NCI-H1436 treated with DMSO at 0.1 percent for 48 hours (cell line): ENCODE measurements around the gene ULBP1.
"Not testable (repeated sequence)": the region's sequence is repeated elsewhere in the genome, so short reads cannot be mapped to it uniquely, and the experiment has no call there.

Experiments
- DNase-seq: peaks from one replicate; lab custom pipeline; 2025; lab: John Stamatoyannopoulos, UW

ULBP1 gene

DNA sequence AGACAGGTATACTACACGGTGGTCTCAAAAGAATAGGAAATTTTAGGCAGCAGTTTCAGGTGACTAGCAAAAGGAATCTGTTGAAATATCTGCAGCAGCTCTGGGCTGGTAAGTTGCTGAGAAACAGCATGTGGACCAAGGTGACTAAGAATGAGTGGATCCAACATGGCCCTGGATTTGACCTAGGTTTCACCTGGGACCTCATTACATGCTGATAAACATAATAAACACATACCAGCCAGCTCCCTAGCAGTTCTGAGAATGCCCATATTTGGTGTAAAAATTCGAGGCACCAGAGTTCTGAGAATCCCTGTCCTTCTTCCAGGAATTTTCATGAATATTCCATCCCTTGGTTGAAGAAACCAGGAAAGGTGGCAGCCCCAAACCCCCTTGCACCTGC lies 10.4 kb upstream of the ULBP1 start:
- not testable (repeated sequence) for DNase-seq

DNA sequence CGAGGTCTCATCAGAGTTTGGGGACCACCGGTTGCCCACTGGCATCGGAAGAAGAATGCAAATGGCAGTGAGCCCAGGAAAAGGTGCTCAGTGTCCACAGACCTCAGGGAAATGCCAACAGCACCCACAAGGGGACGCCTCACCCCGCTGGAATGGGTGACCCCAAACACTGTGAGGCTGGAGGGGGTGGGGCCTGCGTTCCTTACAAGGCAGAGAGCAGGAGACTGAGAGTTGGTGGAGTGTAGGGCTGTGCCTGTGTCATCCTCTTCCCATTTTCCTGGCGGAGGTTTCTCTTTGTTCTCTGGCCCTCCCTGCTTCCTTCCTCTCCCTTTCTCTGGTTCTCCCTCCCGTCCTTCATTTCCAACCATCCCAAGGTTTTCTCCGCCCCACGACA lies 9.8 kb upstream of the ULBP1 start:
- DNase-seq = not testable (repeated sequence)

DNA sequence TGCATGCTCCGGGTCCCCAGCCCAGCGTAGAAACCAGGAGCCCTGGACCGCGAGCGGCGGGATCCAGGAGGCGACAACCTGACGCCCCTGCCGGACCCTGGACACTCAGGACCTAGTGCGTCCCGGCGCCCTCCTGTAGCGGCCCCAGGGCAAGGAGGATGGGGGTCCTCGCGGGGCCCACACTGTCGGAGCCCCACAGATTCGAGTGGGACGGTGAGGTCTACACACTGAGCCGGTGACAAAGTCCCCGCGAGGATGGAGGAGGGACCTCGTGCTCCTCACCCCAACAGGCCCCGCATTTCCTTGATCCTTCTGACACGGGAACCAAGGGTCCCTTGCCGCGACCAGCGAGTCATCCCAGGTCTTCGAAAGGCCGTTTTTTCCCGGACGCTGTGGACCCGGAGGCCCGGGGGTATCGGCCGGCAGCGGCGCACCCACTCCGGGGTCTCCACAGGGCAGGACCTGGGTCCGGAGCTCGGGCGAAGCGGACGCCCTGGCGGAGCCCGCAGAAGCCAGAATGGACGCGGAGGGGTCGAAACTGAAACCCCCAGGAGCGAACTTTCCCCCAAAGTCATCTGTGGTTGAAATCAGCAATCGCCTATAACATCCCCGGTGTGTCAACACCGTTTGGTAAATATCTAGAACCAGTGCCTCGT lies 9.3 kb upstream of the ULBP1 start:
- not testable (repeated sequence) for DNase-seq

- DNase-seq = not testable (repeated sequence)
These were observed 8.6 kb upstream of the ULBP1 start for GRCh38 chr6:149954984-149955653.

DNA sequence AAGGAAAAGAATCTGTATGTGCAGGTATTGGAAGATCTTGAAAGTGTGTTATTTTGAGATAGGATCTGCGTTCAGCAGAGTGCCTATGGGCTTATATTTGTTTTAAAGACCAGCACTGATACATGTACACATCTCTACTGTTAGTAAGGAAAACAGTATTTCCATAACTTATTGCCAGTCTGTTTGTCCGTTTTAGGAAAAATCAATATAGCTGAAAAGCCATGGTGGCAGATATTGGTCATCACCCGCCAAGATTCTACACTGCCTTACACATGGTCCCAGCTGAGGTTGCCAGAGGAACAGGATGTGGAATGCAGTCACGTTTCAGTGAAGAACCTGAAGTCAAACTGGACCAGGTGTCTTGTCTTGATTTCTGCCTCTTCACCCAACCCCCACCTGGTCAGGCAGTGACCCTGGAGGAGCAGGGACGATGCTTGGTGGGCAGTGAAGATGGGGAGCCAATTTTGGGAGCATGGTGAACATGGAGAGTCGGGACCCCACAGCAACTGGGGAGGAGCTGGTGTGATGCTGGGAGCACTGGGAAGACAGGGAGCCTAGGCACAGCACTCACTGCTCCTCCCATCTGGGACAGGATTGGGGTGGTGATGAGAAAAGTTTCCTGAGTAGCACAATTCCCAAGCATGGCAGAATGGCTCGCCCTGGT lies 8.0 kb upstream of the ULBP1 start:
- DNase-seq = not testable (repeated sequence)

DNA sequence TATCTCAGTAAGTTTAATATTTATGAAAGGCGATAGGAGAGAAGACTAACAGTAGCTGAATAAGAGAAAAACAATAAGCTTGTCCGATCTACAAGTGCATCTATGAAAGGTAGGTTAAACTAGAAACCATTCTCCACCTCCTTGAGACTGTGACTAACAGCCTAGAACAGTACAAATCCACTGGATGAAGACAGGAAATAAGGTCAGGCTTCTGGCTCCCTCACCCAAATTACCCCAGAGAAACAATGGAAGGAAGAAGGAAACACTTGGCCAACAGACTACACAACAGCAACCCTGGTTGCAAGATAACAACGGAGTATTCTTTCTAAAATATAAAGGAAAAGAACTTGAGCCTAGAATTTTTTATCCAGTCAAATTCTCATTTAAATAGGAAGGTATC lies 5.6 kb upstream of the ULBP1 start:
- DNase-seq = not testable (repeated sequence)

GRCh38 chr6:149959806-149960205 lies 3.9 kb upstream of the ULBP1 start:
- not testable (repeated sequence) for DNase-seq

GRCh38 chr6:149960488-149960887 lies 3.3 kb upstream of the ULBP1 start:
- no peak for DNase-seq

GRCh38 chr6:149961728-149962425 lies 1.9 kb upstream of the ULBP1 start:
- no peak for DNase-seq

DNA sequence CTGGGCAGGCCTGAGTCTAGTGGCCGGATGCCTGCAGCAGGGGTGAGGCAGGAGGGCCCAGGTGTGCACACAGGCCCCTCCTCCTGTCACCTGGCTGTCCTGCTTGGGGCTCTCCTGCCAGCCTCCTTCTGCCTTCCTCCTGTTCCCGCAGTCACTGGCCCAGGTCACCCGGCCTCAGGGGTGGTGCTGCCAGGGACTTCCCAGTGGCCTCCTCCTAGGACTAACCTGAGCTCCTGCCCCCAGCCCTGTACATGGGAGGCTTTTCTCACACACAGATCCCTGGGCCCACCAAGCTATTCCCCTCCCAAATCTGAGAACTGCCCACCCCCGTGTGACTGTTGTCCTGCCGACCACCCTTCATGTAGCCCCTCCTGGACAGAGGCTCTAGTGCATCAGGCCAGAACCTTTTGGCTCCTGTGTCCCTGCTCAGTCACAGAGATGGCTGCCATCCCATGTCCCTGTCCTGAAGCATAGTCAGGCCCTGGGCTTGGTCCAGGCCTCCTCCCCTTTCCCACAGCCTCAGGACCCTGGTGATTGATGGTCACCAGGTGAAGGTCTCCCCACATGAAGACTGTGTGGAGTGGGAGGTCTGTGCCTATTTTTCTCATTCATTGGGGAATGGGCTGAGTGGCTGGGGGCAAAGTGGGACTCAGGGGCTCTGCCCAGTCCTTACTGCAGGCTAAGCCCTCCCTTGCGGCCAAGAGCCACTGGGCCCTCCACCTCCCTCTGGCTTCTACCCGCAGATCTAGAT lies 1.1 kb upstream of the ULBP1 start:
- no peak for DNase-seq

DNA sequence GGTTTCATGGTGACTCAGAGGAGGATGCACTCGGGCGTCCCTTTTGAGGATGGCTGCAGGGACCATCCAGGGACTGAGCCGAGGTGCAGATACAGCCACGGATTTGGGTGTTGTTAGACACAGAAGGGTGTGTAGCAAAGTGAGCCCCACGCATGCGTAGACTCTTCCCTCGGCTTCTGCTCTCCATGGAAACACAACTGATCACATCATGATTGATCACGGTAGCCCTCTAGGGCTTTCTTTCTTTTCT lies 606 bp upstream of the ULBP1 start:
- no peak for DNase-seq

- no peak for DNase-seq
These were observed 808 bp downstream of the ULBP1 start for GRCh38 chr6:149964308-149965193.

GRCh38 chr6:149965194-149966020 lies 1.7 kb downstream of the ULBP1 start:
- DNase-seq = no peak

- DNase-seq = not testable (repeated sequence)
These were observed 2.6 kb downstream of the ULBP1 start for GRCh38 chr6:149966319-149966718.

GRCh38 chr6:149967591-149967990 lies 3.8 kb downstream of the ULBP1 start:
- no peak for DNase-seq

DNA sequence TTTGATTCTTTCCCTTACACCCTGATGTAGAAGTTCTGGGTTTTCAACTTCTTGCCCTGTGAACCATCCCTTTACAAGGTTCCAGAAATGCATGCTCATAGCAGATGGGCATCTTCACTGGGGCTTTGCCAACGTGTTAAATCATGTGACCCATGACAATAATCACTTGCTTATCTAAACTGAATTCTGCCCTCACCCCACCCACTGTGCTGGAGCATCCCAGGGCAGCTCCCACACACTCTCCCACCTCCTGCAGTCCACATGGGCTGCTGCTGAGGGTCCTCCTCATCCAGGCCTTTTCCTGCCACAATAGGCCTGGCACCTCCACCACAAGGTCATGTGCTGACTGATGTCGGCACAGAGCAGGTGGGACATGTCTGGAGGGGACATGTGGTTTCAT lies 4.3 kb downstream of the ULBP1 start:
- DNase-seq = not testable (repeated sequence)

DNA sequence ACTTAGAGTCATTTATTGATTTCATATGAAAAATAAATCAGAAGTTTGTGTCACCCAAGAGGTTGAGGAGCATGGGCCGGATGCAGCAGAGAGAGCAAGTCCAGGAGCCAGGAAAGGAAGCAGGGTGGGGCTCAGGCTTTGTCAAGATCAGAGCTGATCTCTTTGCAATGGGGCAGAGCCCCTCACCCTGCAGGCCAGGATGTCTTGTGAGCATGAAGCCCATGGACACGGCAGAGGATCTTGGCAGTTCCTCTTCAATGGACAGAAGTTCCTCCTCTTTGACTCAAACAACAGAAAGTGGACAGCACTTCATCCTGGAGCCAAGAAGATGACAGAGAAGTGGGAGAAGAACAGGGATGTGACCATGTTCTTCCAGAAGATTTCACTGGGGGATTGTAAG lies 5.2 kb downstream of the ULBP1 start:
- not testable (repeated sequence) for DNase-seq

DNA sequence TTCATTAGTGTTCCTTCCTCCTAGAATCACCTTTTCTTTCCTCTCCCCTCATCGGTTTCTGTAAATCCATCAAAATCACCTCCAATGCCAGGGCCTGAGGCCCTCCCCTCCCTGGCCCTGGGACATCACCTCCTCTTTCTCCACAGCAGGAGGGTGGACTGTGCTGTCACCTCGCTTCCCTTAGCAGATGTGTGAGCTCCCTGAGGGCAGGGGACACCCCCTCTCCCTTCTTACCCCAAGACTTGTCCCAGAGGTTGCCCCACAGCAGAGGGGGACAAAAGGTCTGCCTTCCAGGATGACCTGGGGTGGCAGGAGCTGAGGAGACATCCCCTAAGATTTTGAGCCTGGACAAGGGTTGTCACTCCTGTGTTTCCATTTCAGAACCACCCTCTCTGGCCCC lies 5.9 kb downstream of the ULBP1 start:
- DNase-seq = no peak

- not testable (repeated sequence) for DNase-seq
These were observed 10.7 kb downstream of the ULBP1 start for GRCh38 chr6:149974394-149974793.

GRCh38 chr6:149974825-149975224 lies 11.1 kb downstream of the ULBP1 start:
- DNase-seq = no peak
